GM12891 (cell line): ENCODE measurements around the gene STARD13.

ENCODE experiments used
- PAX5 ChIP-seq: IDR thresholded peaks from 2 replicates; pipeline ENCODE4 v1.6.1; 2011; ENCODE audit warnings: low read length, moderate library complexity, mild to moderate bottlenecking; ENCODE audit not compliant: insufficient read depth, severe bottlenecking
- POLR2A ChIP-seq: IDR thresholded peaks from 2 replicates; pipeline ENCODE4 v1.6.1; 2011; ENCODE audit warnings: low read depth, low read length, control low read depth
- POLR2AphosphoS5 ChIP-seq: IDR thresholded peaks from 2 replicates; pipeline ENCODE4 v1.6.1; 2011; ENCODE audit warnings: low read depth, low read length, control low read depth

- TF ChIP-seq POLR2AphosphoS5 (no peak), POLR2A (no peak), PAX5 (no peak)
Observed at GRCh38 chr13:33277946-33278345, 7.6 kb downstream of the STARD13 start.
